SU-DHL-6 (cell line): Measurements from ENCODE around the gene GNS.
A peak's percentile ranks its signal among the peaks of the same experiment; 100 is the strongest.

Experiments used
- H2AFZ ChIP-seq: fragments of 200-600 bp; sonication (generic); 2 replicates; pipeline ENCODE4 v1.6.1; 2014; ENCODE audit warnings: low read depth, mild to moderate bottlenecking, moderate library complexity, mixed read lengths, antibody characterized with exemption, low read length; ENCODE audit not compliant: severe bottlenecking
- H3F3A ChIP-seq: fragments of 200-600 bp; shearing (Covaris generic); 2 replicates; pipeline ENCODE4 v1.6.0; 2016; ENCODE audit warnings: antibody characterized with exemption, mild to moderate bottlenecking; ENCODE audit not compliant: insufficient read depth
- H3K27ac ChIP-seq: fragments of 200-600 bp; sonication (generic); 2 replicates; pipeline ENCODE4 v1.5.1; 2016; ENCODE audit warnings: low read depth, mild to moderate bottlenecking, low read length, moderate library complexity, mixed read lengths
- H3K27me3 ChIP-seq: fragments of 200-600 bp; sonication (generic), shearing (Covaris generic); 2 replicates; pipeline ENCODE4 v1.6.0; 2014; ENCODE audit warnings: mild to moderate bottlenecking, low read length
- H3K36me3 ChIP-seq: fragments of 200-600 bp; sonication (generic); 2 replicates; pipeline ENCODE4 v1.6.1; 2014; ENCODE audit warnings: mild to moderate bottlenecking, low read length, mixed read lengths
- H3K4me2 ChIP-seq: fragments of 300-600, 200-600 bp; shearing (Covaris generic), sonication (generic); 2 replicates; pipeline ENCODE4 v1.6.0; 2014; ENCODE audit warnings: low read length, low read depth, mild to moderate bottlenecking; ENCODE audit not compliant: poor library complexity, severe bottlenecking
- H3K4me3 ChIP-seq: fragments of 200-600 bp; sonication (generic); 2 replicates; pipeline ENCODE4 v1.5.1; 2014; ENCODE audit warnings: antibody characterized with exemption, low read length, mild to moderate bottlenecking, mixed read lengths; ENCODE audit not compliant: insufficient read depth, poor library complexity, severe bottlenecking
- H3K79me2 ChIP-seq: fragments of 200-600 bp; sonication (generic); 2 replicates; pipeline ENCODE4 v1.6.1; 2014; ENCODE audit warnings: mild to moderate bottlenecking, low read length, moderate library complexity; ENCODE audit not compliant: insufficient read depth
- H3K9ac ChIP-seq: fragments of 200-600 bp; sonication (generic); 2 replicates; pipeline ENCODE4 v1.7.0; 2014; ENCODE audit warnings: mild to moderate bottlenecking, low read length
- H3K9me2 ChIP-seq: fragments of 200-600 bp; sonication (generic); replicated peaks from 2 replicates; pipeline ENCODE4 v1.6.1; 2014; ENCODE audit warnings: low read length; ENCODE audit not compliant: insufficient read depth
- H3K9me3 ChIP-seq: fragments of 200-600 bp; sonication (generic); 2 replicates; pipeline ENCODE4 v1.6.1; 2014; ENCODE audit warnings: low read length, mixed read lengths; ENCODE audit not compliant: insufficient read depth
- H4K20me1 ChIP-seq: fragments of 200-600 bp; sonication (generic); 2 replicates; pipeline ENCODE4 v1.6.1; 2014; ENCODE audit warnings: low read depth, mild to moderate bottlenecking, antibody characterized with exemption, low read length, moderate library complexity, mixed read lengths
- CTCF ChIP-seq: fragments of 200-600 bp; sonication (generic); IDR thresholded peaks from one replicate; pipeline ENCODE4 v1.5.1; 2017; ENCODE audit warnings: antibody characterized with exemption, mild to moderate bottlenecking, low read length, moderate library complexity; ENCODE audit not compliant: insufficient read depth, poor library complexity, severe bottlenecking
- EZH2phosphoT487 ChIP-seq: fragments of 200-600 bp; sonication (generic), shearing (Covaris generic); conservative IDR thresholded peaks from 2 replicates; pipeline ENCODE4 v1.6.1; 2018; ENCODE audit warnings: mild to moderate bottlenecking, antibody characterized with exemption, low read length, moderate library complexity, mixed read lengths

GNS gene

GRCh38 chr12:64759035-64759894 lies at the start of gene GNS:
GNS (minus strand) TSS chr12:64759406; CDS start chr12:64759276, 130 bp downstream.
- H3K9ac ChIP-seq, result peak within 1 kb of the TSS; percentile 81
- H3K79me2 ChIP-seq, result no peaks in the 10 kb centered on the region
- TF ChIP-seq EZH2phosphoT487 (no peak), CTCF (no peak)
- H3K4me3 ChIP-seq, result peak within 1 kb of the TSS; percentile 94
- H3K9me3 ChIP-seq, result no peaks in the 10 kb centered on the region
- peaks cover 10% of the 10 kb centered on the region for H3F3A ChIP-seq
- H2AFZ ChIP-seq, result peak within 1 kb of the TSS; percentile 100
- H3K27me3 ChIP-seq, result no peaks in the 10 kb centered on the region
- H3K27ac ChIP-seq, result peak within 1 kb of the TSS; percentile 10; the same call in 1 of the 2 replicates
- no peaks in the 10 kb centered on the region for H3K36me3 ChIP-seq
- peak within 1 kb of the TSS; percentile 97 for H3K4me2 ChIP-seq
- no peaks in the 10 kb centered on the region for H3K9me2 ChIP-seq
- no peaks in the 10 kb centered on the region for H4K20me1 ChIP-seq

- Histone ChIP-seq H3K4me3 (no peak overlapping the region), H3K9me2 (no peaks in the 10 kb centered on the region), H4K20me1 (no peaks in the 10 kb centered on the region), H3K27ac (no peak overlapping the region), H3K9ac (no peak overlapping the region), H3K9me3 (no peaks in the 10 kb centered on the region), H3K27me3 (no peaks in the 10 kb centered on the region), H3K4me2 (no peak overlapping the region), H3K36me3 (no peaks in the 10 kb centered on the region), H2AFZ (no peak overlapping the region), H3K79me2 (no peaks in the 10 kb centered on the region), H3F3A (no peaks in the 10 kb centered on the region)
- TF ChIP-seq EZH2phosphoT487, result no peak
- TF ChIP-seq CTCF, result no peak
Measured at GRCh38 chr12:64808110-64808509, 48.9 kb upstream of the GNS start.

- no peak overlapping the region for H3K27ac ChIP-seq
- no peak overlapping the region for H2AFZ ChIP-seq
- no peaks in the 10 kb centered on the region for H3K36me3 ChIP-seq
- no peak overlapping the region for H3K4me2 ChIP-seq
- H3K9me2 ChIP-seq, result no peaks in the 10 kb centered on the region
- H3K9me3 ChIP-seq, result no peaks in the 10 kb centered on the region
- TF ChIP-seq CTCF (no peak), EZH2phosphoT487 (no peak)
- no peaks in the 10 kb centered on the region for H4K20me1 ChIP-seq
- no peaks in the 10 kb centered on the region for H3K79me2 ChIP-seq
- no peaks in the 10 kb centered on the region for H3F3A ChIP-seq
- no peak overlapping the region for H3K4me3 ChIP-seq
- H3K9ac ChIP-seq, result no peak overlapping the region
- no peaks in the 10 kb centered on the region for H3K27me3 ChIP-seq
Measured at GRCh38 chr12:64806593-64807460, 47.6 kb upstream of the GNS start.
